H1 (cell line): ENCODE measurements around the gene BTNL2. TPM values are rescaled to one million over a fixed set of nuclear protein-coding genes. Genes with fewer than 3 reads are reported as not detected.

ENCODE experiments used
- CTCF ChIA-PET: fragments of 300-600 bp; sonication (Branson Sonifier 250); formaldehyde crosslinking; loops from one replicate; lab custom pipeline; 2021; ENCODE audit not compliant: partially characterized antibody; lab: Charles Lee
- POLR2A ChIA-PET: fragments of 300-600 bp; sonication (Branson Sonifier 250); formaldehyde crosslinking; loops from one replicate; lab custom pipeline; 2021; ENCODE audit warnings: inconsistent platforms; ENCODE audit not compliant: partially characterized antibody; lab: Charles Lee
- DNase-seq, 2 experiments: peaks; one replicate each; pipeline versions ENCODE4 v3.0.0 to v3.0.0-alpha.2; 2010 to 2022; ENCODE audit warnings: low spot score in 2 of 2, low read depth in 1 of 2, mixed read lengths in 1 of 2
- FAIRE-seq: peaks from 2 replicates; lab custom pipeline; 2011; peaks lifted over from hg19 to GRCh38; lab: Jason Lieb, UNC
- H2AFZ ChIP-seq: 2 replicates; pipeline ENCODE4 v1.8.1; 2012; ENCODE audit warnings: low read length, inconsistent platforms
- H2AK5ac ChIP-seq: 2 replicates; pipeline ENCODE4 v1.6.1; 2013; ENCODE audit warnings: low read depth, low read length
- H2BK120ac ChIP-seq: replicated peaks from 2 replicates; pipeline ENCODE3; 2013; ENCODE audit warnings: low read depth, low read length, inconsistent platforms
- H2BK12ac ChIP-seq: 2 replicates; pipeline ENCODE4 v1.6.1; 2013; ENCODE audit warnings: low read depth, low read length
- H2BK15ac ChIP-seq: 2 replicates; pipeline ENCODE4 v1.6.1; 2013; ENCODE audit warnings: low read length
- H2BK20ac ChIP-seq: 2 replicates; pipeline ENCODE4 v1.6.1; 2013; ENCODE audit warnings: low read length
- H2BK5ac ChIP-seq: 2 replicates; pipeline ENCODE4 v1.6.1; 2013; ENCODE audit warnings: low read depth, low read length
- H3K14ac ChIP-seq: 2 replicates; pipeline ENCODE4 v1.6.1; 2013; ENCODE audit warnings: inconsistent platforms; ENCODE audit not compliant: insufficient read length
- H3K18ac ChIP-seq: 2 replicates; pipeline ENCODE4 v1.6.1; 2013; ENCODE audit warnings: low read length; ENCODE audit errors: extremely low read depth
- H3K23ac ChIP-seq: 2 replicates; pipeline ENCODE4 v1.6.1; 2013; ENCODE audit warnings: inconsistent platforms; ENCODE audit not compliant: insufficient read length
- H3K23me2 ChIP-seq: 2 replicates; pipeline ENCODE4 v1.6.1; 2013; ENCODE audit warnings: low read depth, low read length
- H3K27ac ChIP-seq: 2 replicates; pipeline ENCODE4 v1.6.1; 2011; ENCODE audit warnings: low read depth, low read length, inconsistent platforms
- H3K27me3 ChIP-seq, 4 experiments: replicated peaks in 1 of 4; 1 replicate in 1 of 4; 2 replicates in 3 of 4; pipeline versions ENCODE4 v1.6.1 to v1.8.1; 2011 to 2013; ENCODE audit warnings: low read length in 3 of 4, mild to moderate bottlenecking in 3 of 4, inconsistent platforms in 2 of 4, mixed read lengths in 2 of 4, moderate library complexity in 1 of 4; ENCODE audit not compliant: control insufficient read depth in 3 of 4, insufficient read depth in 3 of 4; ENCODE audit errors: extremely low read depth in 1 of 4
- H3K36me3 ChIP-seq, 4 experiments: 2 replicates each; pipeline versions ENCODE4 v1.6.1 to v1.8.1; 2011 to 2013; ENCODE audit warnings: mild to moderate bottlenecking in 4 of 4, low read length in 3 of 4, moderate library complexity in 2 of 4, control low read depth in 1 of 4, inconsistent platforms in 1 of 4; ENCODE audit not compliant: insufficient read depth in 4 of 4, control insufficient read depth in 2 of 4
- H3K4ac ChIP-seq: replicated peaks from 2 replicates; pipeline ENCODE3; 2013; ENCODE audit warnings: low read length, low read depth, mixed read lengths, inconsistent platforms; ENCODE audit not compliant: insufficient read length
- H3K4me1 ChIP-seq, 4 experiments: replicated peaks in 1 of 4; 1 replicate in 1 of 4; 2 replicates in 3 of 4; pipeline versions ENCODE4 v1.6.1 to v1.8.1; 2011 to 2013; ENCODE audit warnings: low read length in 3 of 4, inconsistent platforms in 2 of 4, mixed read lengths in 1 of 4; ENCODE audit not compliant: insufficient read depth in 4 of 4, control insufficient read depth in 3 of 4
- H3K4me2 ChIP-seq, 2 experiments: 2 replicates each; pipeline versions ENCODE4 v1.6.1 to v1.8.1; 2011 to 2013; ENCODE audit warnings: low read depth in 2 of 2, low read length in 2 of 2, control low read depth in 1 of 2, inconsistent platforms in 1 of 2, mild to moderate bottlenecking in 1 of 2; ENCODE audit not compliant: insufficient read depth in 1 of 2
- H3K4me3 ChIP-seq, 4 experiments: fragments of 200-600, 300-600 bp in 1 of 4; sonication (generic), shearing (Covaris generic), sonication (Bioruptor Twin) in 1 of 4; 2 replicates each; pipeline versions ENCODE4 v1.5.1 to v1.8.1; 2011 to 2016; ENCODE audit warnings: low read length in 4 of 4, low read depth in 3 of 4, control low read depth in 2 of 4, inconsistent platforms in 2 of 4, mild to moderate bottlenecking in 2 of 4, mixed read lengths in 1 of 4, moderate library complexity in 1 of 4; ENCODE audit not compliant: insufficient read depth in 2 of 4; ENCODE audit errors: extremely low read depth in 1 of 4
- H3K56ac ChIP-seq: replicated peaks from 2 replicates; pipeline ENCODE3; 2013; ENCODE audit warnings: low read depth, mild to moderate bottlenecking, mixed read lengths, low read length, inconsistent platforms; ENCODE audit not compliant: insufficient read length
- H3K79me1 ChIP-seq: 2 replicates; pipeline ENCODE4 v1.6.1; 2013; ENCODE audit warnings: low read depth, low read length, control low read depth
- H3K79me2 ChIP-seq, 2 experiments: 2 replicates each; pipeline versions ENCODE4 v1.6.1 to v1.8.1; 2012 to 2013; ENCODE audit warnings: low read length in 2 of 2, mild to moderate bottlenecking in 2 of 2, inconsistent platforms in 1 of 2; ENCODE audit not compliant: insufficient read depth in 2 of 2, control insufficient read depth in 1 of 2
- H3K9ac ChIP-seq, 4 experiments: replicated peaks in 1 of 4; 1 replicate in 1 of 4; 2 replicates in 3 of 4; pipeline versions ENCODE4 v1.6.1 to v1.8.1; 2011 to 2013; ENCODE audit warnings: low read depth in 3 of 4, low read length in 3 of 4, control low read depth in 2 of 4, mild to moderate bottlenecking in 2 of 4, moderate library complexity in 2 of 4, inconsistent platforms in 1 of 4; ENCODE audit errors: extremely low read depth in 1 of 4
- H3K9me3 ChIP-seq, 2 experiments: 2 replicates each; pipeline versions ENCODE4 v1.6.1 to v1.8.1; 2012 to 2013; ENCODE audit warnings: mild to moderate bottlenecking in 2 of 2, moderate library complexity in 2 of 2, control low read depth in 1 of 2, inconsistent platforms in 1 of 2, low read depth in 1 of 2, low read length in 1 of 2, mixed read lengths in 1 of 2; ENCODE audit not compliant: insufficient read depth in 2 of 2
- H4K20me1 ChIP-seq, 2 experiments: replicated peaks in 1 of 2; 2 replicates each; pipeline versions ENCODE3 to v1.8.1; 2011 to 2013; ENCODE audit warnings: inconsistent platforms in 2 of 2, low read length in 2 of 2, mild to moderate bottlenecking in 1 of 2; ENCODE audit not compliant: insufficient read depth in 2 of 2, control insufficient read depth in 1 of 2
- H4K5ac ChIP-seq: 2 replicates; pipeline ENCODE4 v1.6.1; 2013; ENCODE audit warnings: low read length, low read depth, mixed read lengths, inconsistent platforms; ENCODE audit not compliant: insufficient read length
- H4K8ac ChIP-seq: 2 replicates; pipeline ENCODE4 v1.8.0; 2013; ENCODE audit warnings: mild to moderate bottlenecking, moderate library complexity, low read length, inconsistent platforms; ENCODE audit not compliant: insufficient read depth; ENCODE audit errors: extremely low read depth
- H4K91ac ChIP-seq: replicated peaks from 2 replicates; pipeline ENCODE3; 2013; ENCODE audit warnings: low read length, mixed read lengths, inconsistent platforms; ENCODE audit not compliant: insufficient read length
- ASH2L ChIP-seq: fragments of 200-600, 300-600 bp; sonication (generic); IDR thresholded peaks from one replicate; pipeline ENCODE4 v1.7.1; 2017; ENCODE audit warnings: low read length
- BRCA1 ChIP-seq: IDR thresholded peaks from 2 replicates; pipeline ENCODE4 v1.6.1; 2012; ENCODE audit warnings: low read depth, low read length, improper control_type of control experiment
- CEBPB ChIP-seq: IDR thresholded peaks from 2 replicates; pipeline ENCODE4 v1.6.1; 2012; ENCODE audit warnings: low read depth, low read length
- EGR1 ChIP-seq: IDR thresholded peaks from 2 replicates; pipeline ENCODE4 v1.6.1; 2011; ENCODE audit warnings: low read depth, low read length, borderline replicate concordance
- EZH2 ChIP-seq: fragments of 200-600 bp; sonication (generic); IDR thresholded peaks from 2 replicates; pipeline ENCODE4 v1.7.1; 2012; ENCODE audit warnings: low read depth, mild to moderate bottlenecking, moderate library complexity, low read length, inconsistent platforms; ENCODE audit not compliant: severe bottlenecking
- JUND ChIP-seq: IDR thresholded peaks from 2 replicates; pipeline ENCODE4 v1.6.1; 2011; ENCODE audit warnings: mild to moderate bottlenecking, improper control_type of control experiment, low read length
- PHF8 ChIP-seq: fragments of 200-600 bp; sonication (generic); conservative IDR thresholded peaks from 2 replicates; pipeline ENCODE4 v1.7.1; 2012; ENCODE audit warnings: low read depth, mild to moderate bottlenecking, inconsistent platforms, low read length, moderate library complexity
- POU5F1 ChIP-seq: IDR thresholded peaks from 2 replicates; pipeline ENCODE4 v1.6.1; 2011; ENCODE audit warnings: low read depth, mild to moderate bottlenecking, low read length, moderate library complexity
- RAD21 ChIP-seq, 2 experiments: IDR thresholded peaks in 1 of 2; conservative IDR thresholded peaks in 1 of 2; 2 replicates each; pipeline ENCODE4 v1.6.1; 2011; ENCODE audit warnings: low read depth in 2 of 2, low read length in 2 of 2, improper control_type of control experiment in 1 of 2, inconsistent platforms in 1 of 2, mild to moderate bottlenecking in 1 of 2, moderate library complexity in 1 of 2
- SIX5 ChIP-seq: IDR thresholded peaks from 2 replicates; pipeline ENCODE4 v1.6.1; 2011; ENCODE audit warnings: mild to moderate bottlenecking, low read depth, low read length
- SRF ChIP-seq: IDR thresholded peaks from 2 replicates; pipeline ENCODE4 v1.6.1; 2011; ENCODE audit warnings: mild to moderate bottlenecking, low read depth, low read length, moderate library complexity
- TAF7 ChIP-seq: optimal IDR thresholded peaks from 2 replicates; pipeline ENCODE3; 2011; ENCODE audit warnings: low read depth, mild to moderate bottlenecking, inconsistent platforms, low read length, moderate library complexity, borderline replicate concordance
- USF2 ChIP-seq: IDR thresholded peaks from 2 replicates; pipeline ENCODE4 v1.6.1; 2011; ENCODE audit warnings: low read length, improper control_type of control experiment
- YY1 ChIP-seq: IDR thresholded peaks from 2 replicates; pipeline ENCODE4 v1.6.1; 2011; ENCODE audit warnings: low read depth, mild to moderate bottlenecking, low read length
- WGBS, 2 experiments: shearing (Covaris generic) in 1 of 2; methylation state at CpG; one replicate each; pipeline versions ENCODE4 v1.1.6 to v1.1.7; 2013 to 2015; ENCODE audit warnings: low lambda C conversion rate in 2 of 2, mixed read lengths in 2 of 2, inconsistent platforms in 1 of 2, low coverage in 1 of 2, missing lambda C conversion rate in 1 of 2; ENCODE audit not compliant: insufficient replicate concordance in 2 of 2, insufficient coverage in 1 of 2, insufficient read length in 1 of 2; ENCODE audit errors: extremely low coverage in 1 of 2, missing lambda C conversion rate in 1 of 2; 5-methylcytosine and 5-hydroxymethylcytosine counted together
- polyA plus RNA-seq, 7 experiments: library from polyadenylated mRNA; depleted of rRNA in 3 of 7; stranded (reverse) in 5 of 7; unstranded in 2 of 7; fragments of >200 nt in 5 of 7; fragments of 200-250 nt in 2 of 7; gene quantifications; 1 replicate in 5 of 7; 2 replicates in 1 of 7; 4 replicates in 1 of 7; pipeline versions ENCODE4 v1.2.1 to v1.2.3, GENCODE V29; 2011 to 2013; ENCODE audit warnings: missing spikeins in 2 of 7, mixed read lengths in 2 of 7
- total RNA-seq: library from RNA; stranded (reverse); fragmentation: NEBNext Ultra II Directional; extraction: Animal tissue kit (Norgen Biotek cat#: 25700); gene quantifications from 2 replicates; pipeline ENCODE4 v1.2.1, GENCODE V29; 2021

The BTNL2 gene
- total and polyA plus RNA-seq, 2 of the 8 experiments (the other 6 are each of a cell fraction or from before 2014, with no cell fraction given): not detected

GRCh38 chr6:32439139-32439538, 32.2 kb upstream of the BTNL2 start:
- H4K20me1 ChIP-seq: no peaks in the 10 kb centered on the region
- H3K18ac ChIP-seq: no peak overlapping the region
- H2BK20ac ChIP-seq: no peak overlapping the region
- H2AK5ac ChIP-seq: no peak overlapping the region
- no peak overlapping the region for H3K23ac ChIP-seq
- H3K4me2 ChIP-seq: peak overlapping the region; percentile 64 to 65; a peak in 2 of 4 replicates
- WGBS, 2 experiments: 92% methylated on average over 1 of the region's 1 CpG; no CpG with 5 or more reads in 1 of the 2 experiments
- H2BK15ac ChIP-seq: no peak overlapping the region
- H3K79me2 ChIP-seq: no peaks in the 10 kb centered on the region
- H2AFZ ChIP-seq: peak overlapping the region; percentile 14; the same call in 1 of the 2 replicates
- CTCF ChIA-PET: interaction anchor here (0.6 to 1.5 kb wide), 7 partner anchors 26 to 447 kb away, joined by 3 to 6 read pairs (median 3); no protein-coding TSS in a partner anchor
- no peak overlapping the region for H3K56ac ChIP-seq
- H3K9me3 ChIP-seq: peaks cover 0 to 2% of the 10 kb centered on the region in 2 experiments; a peak in 1 of 4 replicates
- H2BK120ac ChIP-seq: no peak overlapping the region
- no peak overlapping the region for H3K4me3 ChIP-seq
- no peaks in the 10 kb centered on the region for H3K23me2 ChIP-seq
- H3K27ac ChIP-seq: no peak overlapping the region
- POLR2A ChIA-PET: no interaction called here
- H3K79me1 ChIP-seq: no peaks in the 10 kb centered on the region
- H3K4me1 ChIP-seq: peaks cover 0 to 2% (median 0%) of the 10 kb centered on the region in 4 experiments; a peak in 1 of 7 replicates
- H4K5ac ChIP-seq: no peak overlapping the region
- DNase-seq (no peak), FAIRE-seq (no peak)
- no peak overlapping the region for H3K9ac ChIP-seq
- H3K27me3 ChIP-seq: no peaks in the 10 kb centered on the region
- no peak overlapping the region for H2BK5ac ChIP-seq
- no peak overlapping the region for H4K91ac ChIP-seq
- H3K36me3 ChIP-seq: no peaks in the 10 kb centered on the region
- no peak overlapping the region for H3K4ac ChIP-seq
- no peak overlapping the region for H2BK12ac ChIP-seq
- no peak overlapping the region for H3K14ac ChIP-seq
- no peak overlapping the region for H4K8ac ChIP-seq
- TF ChIP-seq EZH2: no peak
- no peak for TF ChIP-seq TAF7
- TF ChIP-seq SRF: no peak
- TF ChIP-seq POU5F1: no peak
- TF ChIP-seq EGR1: no peak
- TF ChIP-seq YY1: no peak
- TF ChIP-seq PHF8: no peak
- no peak for TF ChIP-seq RAD21 (IDR thresholded peaks at IDR 0.05 in 1 of 2, conservative IDR thresholded peaks at IDR 0.05 in 1 of 2; ENCODE audit: low read depth in 2 of 2, low read length in 2 of 2)
- no peak for TF ChIP-seq JUND
- TF ChIP-seq SIX5: no peak
- no peak for TF ChIP-seq USF2
- TF ChIP-seq ASH2L: no peak
- no peak for TF ChIP-seq BRCA1
- no peak for TF ChIP-seq CEBPB
